Mesendoderm (in vitro differentiated cells): ENCODE measurements around the gene DNPH1.

Experiments
- DNase-seq: peaks from one replicate; pipeline ENCODE4 v3.0.0; 2013
- H2AK5ac ChIP-seq: 2 replicates; pipeline ENCODE4 v1.6.1; 2013; ENCODE audit warnings: low read length, inconsistent platforms
- H2BK120ac ChIP-seq: 2 replicates; pipeline ENCODE4 v1.6.1; 2013; ENCODE audit warnings: low read depth, mild to moderate bottlenecking, low read length, moderate library complexity, mixed read lengths
- H2BK15ac ChIP-seq: replicated peaks from 2 replicates; pipeline ENCODE4 v1.6.1; 2013; ENCODE audit warnings: low read depth, mild to moderate bottlenecking, moderate library complexity
- H2BK5ac ChIP-seq: 2 replicates; pipeline ENCODE4 v1.6.1; 2013; ENCODE audit warnings: low read length, inconsistent platforms
- H3K18ac ChIP-seq: 2 replicates; pipeline ENCODE4 v1.6.1; 2013; ENCODE audit warnings: mild to moderate bottlenecking, low read length, mixed read lengths
- H3K23ac ChIP-seq: one replicate; pipeline ENCODE4 v1.6.1; 2013; ENCODE audit warnings: low read length
- H3K27ac ChIP-seq: 2 replicates; pipeline ENCODE4 v1.5.1; 2013; ENCODE audit warnings: low read depth, mild to moderate bottlenecking, inconsistent platforms, low read length, moderate library complexity
- H3K27me3 ChIP-seq: 2 replicates; pipeline ENCODE4 v1.6.1; 2013; ENCODE audit warnings: low read length, control low read depth, mild to moderate bottlenecking, inconsistent platforms; ENCODE audit not compliant: insufficient read depth, poor library complexity
- H3K36me3 ChIP-seq: 2 replicates; pipeline ENCODE4 v1.6.1; 2013; ENCODE audit warnings: low read length, inconsistent platforms; ENCODE audit not compliant: control insufficient read depth, insufficient read depth
- H3K4ac ChIP-seq: one replicate; pipeline ENCODE4 v1.6.1; 2013; ENCODE audit warnings: low read depth, mild to moderate bottlenecking, low read length, moderate library complexity
- H3K4me1 ChIP-seq: 2 replicates; pipeline ENCODE4 v1.6.1; 2013; ENCODE audit warnings: low read depth, low read length, inconsistent platforms; ENCODE audit not compliant: control insufficient read depth
- H3K4me2 ChIP-seq: 2 replicates; pipeline ENCODE4 v1.6.1; 2013; ENCODE audit warnings: low read length
- H3K4me3 ChIP-seq: 2 replicates; pipeline ENCODE4 v1.5.1; 2013; ENCODE audit warnings: mild to moderate bottlenecking, low read length
- H3K56ac ChIP-seq: one replicate; pipeline ENCODE4 v1.6.1; 2013; ENCODE audit warnings: low read length
- H3K79me1 ChIP-seq: 2 replicates; pipeline ENCODE4 v1.6.1; 2013; ENCODE audit warnings: low read length, inconsistent platforms
- H3K79me2 ChIP-seq: 2 replicates; pipeline ENCODE4 v1.6.1; 2013; ENCODE audit warnings: mild to moderate bottlenecking, low read length; ENCODE audit not compliant: control insufficient read depth, insufficient read depth
- H3K9ac ChIP-seq: 2 replicates; pipeline ENCODE4 v1.6.1; 2013; ENCODE audit warnings: low read length, inconsistent platforms
- H4K5ac ChIP-seq: one replicate; pipeline ENCODE4 v1.6.1; 2013; ENCODE audit warnings: low read length
- H4K8ac ChIP-seq: one replicate; pipeline ENCODE4 v1.6.1; 2013; ENCODE audit warnings: low read depth, mild to moderate bottlenecking, control low read depth, low read length, moderate library complexity
- WGBS: extraction: QIAGEN DNeasy Blood & Tissue Kit; methylation state at CpG from one replicate; pipeline ENCODE4 v1.1.7; 2013; ENCODE audit warnings: low lambda C conversion rate, missing lambda C conversion rate; ENCODE audit not compliant: insufficient coverage; ENCODE audit errors: extremely low coverage; 5-methylcytosine and 5-hydroxymethylcytosine counted together

Gene DNPH1

GRCh38 chr6:43202451-43202850, 26.8 kb downstream of the DNPH1 start:
- Histone ChIP-seq H3K18ac (no peak overlapping the region), H3K27me3 (no peaks in the 10 kb centered on the region), H4K8ac (no peak overlapping the region), H3K56ac (no peak overlapping the region), H2AK5ac (no peak overlapping the region), H4K5ac (no peak overlapping the region), H3K4me1 (no peaks in the 10 kb centered on the region), H3K36me3 (no peaks in the 10 kb centered on the region), H3K4me3 (no peak overlapping the region), H2BK15ac (no peak overlapping the region), H3K23ac (no peak overlapping the region), H3K9ac (no peak overlapping the region), H2BK5ac (no peak overlapping the region), H2BK120ac (no peak overlapping the region), H3K79me2 (no peaks in the 10 kb centered on the region), H3K4me2 (no peak overlapping the region), H3K27ac (no peak overlapping the region), H3K79me1 (no peaks in the 10 kb centered on the region), H3K4ac (no peak overlapping the region)
- DNase-seq, result no peak
- no CpG with 5 or more reads among the region's 5 CpGs for WGBS

DNA sequence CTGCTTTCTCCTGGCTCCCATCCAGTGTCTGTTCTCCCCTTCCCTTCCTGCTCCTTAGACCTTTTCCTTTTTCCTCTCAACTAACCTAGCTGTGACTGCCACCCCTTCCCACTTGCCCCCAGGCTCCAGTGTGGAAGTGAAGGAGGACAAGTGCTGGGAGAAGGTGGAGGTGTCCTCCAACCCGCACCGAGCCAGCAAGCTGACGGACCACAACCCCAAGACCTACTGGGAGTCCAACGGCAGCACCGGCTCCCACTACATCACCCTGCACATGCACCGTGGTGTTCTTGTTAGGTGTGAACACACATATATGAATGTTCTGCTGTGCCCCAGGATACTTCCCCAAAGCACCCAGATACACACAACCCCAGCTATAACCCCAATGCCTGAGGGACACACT, 28.7 kb downstream of the DNPH1 start:
- no peak overlapping the region for H3K4ac ChIP-seq
- no peak overlapping the region for H3K23ac ChIP-seq
- H3K56ac ChIP-seq, result no peak overlapping the region
- H3K4me1 ChIP-seq, result no peaks in the 10 kb centered on the region
- no peaks in the 10 kb centered on the region for H3K27me3 ChIP-seq
- DNase-seq, result no peak
- no peak overlapping the region for H3K4me3 ChIP-seq
- H2BK15ac ChIP-seq, result no peak overlapping the region
- H3K27ac ChIP-seq, result no peak overlapping the region
- H3K4me2 ChIP-seq, result no peak overlapping the region
- no CpG with 5 or more reads among the region's 6 CpGs for WGBS
- no peaks in the 10 kb centered on the region for H3K79me2 ChIP-seq
- no peak overlapping the region for H3K9ac ChIP-seq
- no peak overlapping the region for H2BK120ac ChIP-seq
- H3K36me3 ChIP-seq, result no peaks in the 10 kb centered on the region
- no peak overlapping the region for H2AK5ac ChIP-seq
- H3K79me1 ChIP-seq, result no peaks in the 10 kb centered on the region
- no peak overlapping the region for H3K18ac ChIP-seq
- H2BK5ac ChIP-seq, result no peak overlapping the region
- no peak overlapping the region for H4K5ac ChIP-seq
- H4K8ac ChIP-seq, result no peak overlapping the region

GRCh38 chr6:43199912-43200311, 29.4 kb downstream of the DNPH1 start:
- Histone ChIP-seq H3K4ac (no peak overlapping the region), H2BK5ac (no peak overlapping the region), H2AK5ac (no peak overlapping the region), H3K23ac (no peak overlapping the region), H3K27me3 (no peaks in the 10 kb centered on the region), H3K27ac (no peak overlapping the region), H2BK120ac (no peak overlapping the region), H3K36me3 (no peaks in the 10 kb centered on the region), H3K79me2 (no peaks in the 10 kb centered on the region), H4K8ac (no peak overlapping the region), H3K18ac (no peak overlapping the region), H4K5ac (no peak overlapping the region), H3K4me3 (no peak overlapping the region), H3K9ac (no peak overlapping the region), H2BK15ac (no peak overlapping the region), H3K56ac (no peak overlapping the region), H3K79me1 (no peaks in the 10 kb centered on the region), H3K4me2 (no peak overlapping the region), H3K4me1 (no peaks in the 10 kb centered on the region)
- no peak for DNase-seq
- WGBS, result no CpG with 5 or more reads among the region's 6 CpGs

- WGBS, result no CpG with 5 or more reads among the region's 5 CpGs
- Histone ChIP-seq H3K9ac (no peak overlapping the region), H3K27me3 (no peaks in the 10 kb centered on the region)
Measured at GRCh38 chr6:43196337-43196736, 32.9 kb downstream of the DNPH1 start.

DNA sequence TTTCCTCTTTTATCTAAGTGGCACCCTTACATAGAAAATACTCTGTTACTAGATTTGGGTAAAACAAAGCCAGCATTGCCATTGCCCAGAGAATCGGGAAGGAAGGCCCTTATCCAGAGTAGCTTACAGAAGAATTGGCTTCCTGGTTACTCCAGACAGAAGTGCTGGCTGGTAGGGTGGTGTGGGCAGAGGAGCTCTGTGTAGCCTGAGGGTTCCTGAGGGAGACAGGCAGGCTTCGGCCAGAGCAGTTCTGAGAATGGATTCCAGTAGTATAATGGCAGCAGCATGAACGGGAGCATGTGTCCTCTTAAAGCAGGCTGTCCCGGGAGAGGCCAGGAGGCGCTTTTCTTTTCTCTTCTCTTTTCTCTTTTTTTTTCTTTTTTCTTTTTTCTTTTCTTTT, 35.4 kb downstream of the DNPH1 start:
- H3K27ac ChIP-seq, result no peak overlapping the region
- H2BK15ac ChIP-seq, result no peak overlapping the region
- H3K79me2 ChIP-seq, result no peaks in the 10 kb centered on the region
- H3K23ac ChIP-seq, result no peak overlapping the region
- no peak overlapping the region for H2BK120ac ChIP-seq
- H2AK5ac ChIP-seq, result no peak overlapping the region
- no peaks in the 10 kb centered on the region for H3K27me3 ChIP-seq
- H3K4me1 ChIP-seq, result no peaks in the 10 kb centered on the region
- H3K36me3 ChIP-seq, result no peaks in the 10 kb centered on the region
- no CpG with 5 or more reads among the region's 5 CpGs for WGBS
- H2BK5ac ChIP-seq, result no peak overlapping the region
- no peak overlapping the region for H4K8ac ChIP-seq
- no peak overlapping the region for H3K4ac ChIP-seq
- no peak overlapping the region for H4K5ac ChIP-seq
- no peak overlapping the region for H3K56ac ChIP-seq
- no peak overlapping the region for H3K18ac ChIP-seq
- H3K4me3 ChIP-seq, result no peak overlapping the region
- no peak overlapping the region for H3K4me2 ChIP-seq
- DNase-seq, result no peak
- no peak overlapping the region for H3K9ac ChIP-seq
- no peaks in the 10 kb centered on the region for H3K79me1 ChIP-seq

More at GRCh38 chr6:43196337-43196736, 32.9 kb downstream of the DNPH1 start:
- Histone ChIP-seq H3K79me1 (no peaks in the 10 kb centered on the region), H2BK15ac (no peak overlapping the region), H3K27ac (no peak overlapping the region), H3K79me2 (no peaks in the 10 kb centered on the region), H3K36me3 (no peaks in the 10 kb centered on the region), H4K8ac (no peak overlapping the region), H2BK120ac (no peak overlapping the region), H2AK5ac (no peak overlapping the region), H3K56ac (no peak overlapping the region), H4K5ac (no peak overlapping the region), H3K4me2 (no peak overlapping the region), H3K18ac (no peak overlapping the region), H3K4me1 (no peaks in the 10 kb centered on the region), H2BK5ac (no peak overlapping the region), H3K4me3 (no peak overlapping the region), H3K4ac (no peak overlapping the region), H3K23ac (no peak overlapping the region)
- no peak for DNase-seq

DNA sequence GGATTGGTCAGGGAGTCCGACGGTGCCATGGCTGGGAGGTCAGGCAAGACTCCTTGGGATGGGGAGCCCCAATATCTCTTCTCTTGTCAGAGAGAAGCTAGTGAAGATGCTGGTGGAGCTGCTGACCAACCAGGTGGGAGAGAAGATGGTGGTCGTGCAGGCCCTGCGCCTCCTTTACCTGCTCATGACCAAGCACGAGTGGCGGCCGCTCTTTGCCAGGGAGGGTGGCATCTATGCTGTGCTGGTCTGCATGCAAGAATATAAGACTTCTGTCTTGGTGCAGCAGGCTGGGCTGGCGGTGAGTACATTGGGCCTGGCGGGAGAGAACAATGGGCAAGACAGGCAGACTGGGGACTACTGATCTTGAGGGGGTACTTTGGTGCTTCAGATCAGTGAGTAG, 36.4 kb downstream of the DNPH1 start:
- H3K36me3 ChIP-seq, result no peaks in the 10 kb centered on the region
- H3K4me3 ChIP-seq, result no peak overlapping the region
- H3K18ac ChIP-seq, result no peak overlapping the region
- H3K79me1 ChIP-seq, result no peaks in the 10 kb centered on the region
- no peak overlapping the region for H4K8ac ChIP-seq
- H3K27ac ChIP-seq, result no peak overlapping the region
- no peak overlapping the region for H3K4me2 ChIP-seq
- no peak for DNase-seq
- H2BK5ac ChIP-seq, result no peak overlapping the region
- no peak overlapping the region for H2AK5ac ChIP-seq
- H3K4me1 ChIP-seq, result no peaks in the 10 kb centered on the region
- no peak overlapping the region for H3K56ac ChIP-seq
- no CpG with 5 or more reads among the region's 9 CpGs for WGBS
- H3K4ac ChIP-seq, result no peak overlapping the region
- no peak overlapping the region for H2BK120ac ChIP-seq
- H3K79me2 ChIP-seq, result no peaks in the 10 kb centered on the region
- H3K9ac ChIP-seq, result no peak overlapping the region
- no peak overlapping the region for H3K23ac ChIP-seq
- H3K27me3 ChIP-seq, result no peaks in the 10 kb centered on the region
- H4K5ac ChIP-seq, result no peak overlapping the region
- H2BK15ac ChIP-seq, result no peak overlapping the region
